PFSK-1 (cell line): Measurements from ENCODE around the gene JAGN1.

Source experiments
- FOXP2 ChIP-seq: optimal IDR thresholded peaks from 2 replicates; pipeline ENCODE3; 2011; ENCODE audit warnings: borderline replicate concordance, control low read depth, inconsistent platforms; ENCODE audit not compliant: insufficient read depth; ENCODE audit errors: extremely low read length, extremely low read depth
- POLR2AphosphoS5 ChIP-seq: IDR thresholded peaks from 2 replicates; pipeline ENCODE4 v1.6.1; 2012; ENCODE audit warnings: low read depth, mild to moderate bottlenecking, control low read depth, low read length, moderate library complexity
- SIN3A ChIP-seq: IDR thresholded peaks from 2 replicates; pipeline ENCODE4 v1.6.1; 2012; ENCODE audit warnings: mild to moderate bottlenecking, low read length, moderate library complexity, borderline replicate concordance; ENCODE audit not compliant: insufficient read depth
- TAF1 ChIP-seq: IDR thresholded peaks from 2 replicates; pipeline ENCODE4 v1.6.1; 2012; ENCODE audit warnings: low read length, control low read depth, borderline replicate concordance; ENCODE audit not compliant: insufficient read depth
- TF ChIP-seq, protein P1 (sequence below), 2 experiments: IDR thresholded peaks; 2 replicates each; pipeline versions ENCODE4 v1.6.1 to v1.8.0; 2011 to 2012; ENCODE audit warnings: low read depth in 2 of 2, low read length in 2 of 2, control low read depth in 1 of 2, inconsistent platforms in 1 of 2, mild to moderate bottlenecking in 1 of 2, moderate library complexity in 1 of 2; ENCODE audit not compliant: insufficient read depth in 1 of 2

Gene JAGN1

DNA sequence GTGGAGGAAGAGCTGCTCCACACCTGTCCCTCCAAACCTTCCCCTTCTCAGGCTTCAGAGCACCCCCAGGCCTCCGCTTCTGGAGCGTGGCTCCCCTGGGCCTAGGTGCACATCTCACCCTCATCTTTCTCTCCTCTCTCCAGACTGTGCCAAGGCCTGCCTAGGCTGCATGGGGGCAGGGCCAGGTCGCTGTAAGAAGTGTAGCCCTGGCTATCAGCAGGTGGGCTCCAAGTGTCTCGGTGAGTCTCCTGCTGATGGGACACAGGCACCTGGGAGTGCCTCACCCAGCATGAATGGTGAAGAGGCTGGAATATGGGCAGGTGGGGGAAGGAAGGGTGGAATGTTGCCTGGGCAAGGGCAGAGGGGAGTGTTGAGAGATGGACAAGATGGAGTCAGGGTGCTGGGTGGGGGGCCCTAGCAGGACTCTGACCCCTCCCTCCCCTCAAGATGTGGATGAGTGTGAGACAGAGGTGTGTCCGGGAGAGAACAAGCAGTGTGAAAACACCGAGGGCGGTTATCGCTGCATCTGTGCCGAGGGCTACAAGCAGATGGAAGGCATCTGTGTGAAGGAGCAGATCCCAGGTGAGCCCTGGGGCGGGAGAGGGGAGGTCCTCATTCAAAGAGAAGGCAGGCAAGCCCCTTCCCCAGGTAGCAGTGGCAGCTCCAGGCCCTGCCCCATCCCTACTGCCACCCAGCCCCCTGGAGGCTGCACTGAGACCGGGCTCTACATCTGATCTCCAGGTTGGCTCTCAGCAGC is 52.7 kb downstream of the JAGN1 start:
- TF ChIP-seq POLR2AphosphoS5: no peak
- TF ChIP-seq, protein P1, sequence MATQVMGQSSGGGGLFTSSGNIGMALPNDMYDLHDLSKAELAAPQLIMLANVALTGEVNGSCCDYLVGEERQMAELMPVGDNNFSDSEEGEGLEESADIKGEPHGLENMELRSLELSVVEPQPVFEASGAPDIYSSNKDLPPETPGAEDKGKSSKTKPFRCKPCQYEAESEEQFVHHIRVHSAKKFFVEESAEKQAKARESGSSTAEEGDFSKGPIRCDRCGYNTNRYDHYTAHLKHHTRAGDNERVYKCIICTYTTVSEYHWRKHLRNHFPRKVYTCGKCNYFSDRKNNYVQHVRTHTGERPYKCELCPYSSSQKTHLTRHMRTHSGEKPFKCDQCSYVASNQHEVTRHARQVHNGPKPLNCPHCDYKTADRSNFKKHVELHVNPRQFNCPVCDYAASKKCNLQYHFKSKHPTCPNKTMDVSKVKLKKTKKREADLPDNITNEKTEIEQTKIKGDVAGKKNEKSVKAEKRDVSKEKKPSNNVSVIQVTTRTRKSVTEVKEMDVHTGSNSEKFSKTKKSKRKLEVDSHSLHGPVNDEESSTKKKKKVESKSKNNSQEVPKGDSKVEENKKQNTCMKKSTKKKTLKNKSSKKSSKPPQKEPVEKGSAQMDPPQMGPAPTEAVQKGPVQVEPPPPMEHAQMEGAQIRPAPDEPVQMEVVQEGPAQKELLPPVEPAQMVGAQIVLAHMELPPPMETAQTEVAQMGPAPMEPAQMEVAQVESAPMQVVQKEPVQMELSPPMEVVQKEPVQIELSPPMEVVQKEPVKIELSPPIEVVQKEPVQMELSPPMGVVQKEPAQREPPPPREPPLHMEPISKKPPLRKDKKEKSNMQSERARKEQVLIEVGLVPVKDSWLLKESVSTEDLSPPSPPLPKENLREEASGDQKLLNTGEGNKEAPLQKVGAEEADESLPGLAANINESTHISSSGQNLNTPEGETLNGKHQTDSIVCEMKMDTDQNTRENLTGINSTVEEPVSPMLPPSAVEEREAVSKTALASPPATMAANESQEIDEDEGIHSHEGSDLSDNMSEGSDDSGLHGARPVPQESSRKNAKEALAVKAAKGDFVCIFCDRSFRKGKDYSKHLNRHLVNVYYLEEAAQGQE (IDR thresholded peaks at IDR 0.05; ENCODE audit: insufficient read depth in 1 of 2, low read depth in 2 of 2, low read length in 2 of 2): no peak
- no peak for TF ChIP-seq TAF1
- no peak for TF ChIP-seq FOXP2
- TF ChIP-seq SIN3A: no peak
